H1 (cell line): ENCODE data around the gene C17orf50. TPM values are rescaled to one million over a fixed set of nuclear protein-coding genes. Genes with fewer than 3 reads are reported as not detected.

Experiments
- CTCF ChIA-PET: fragments of 300-600 bp; sonication (Branson Sonifier 250); formaldehyde crosslinking; loops from one replicate; lab custom pipeline; 2021; ENCODE audit not compliant: partially characterized antibody; lab: Charles Lee
- POLR2A ChIA-PET: fragments of 300-600 bp; sonication (Branson Sonifier 250); formaldehyde crosslinking; loops from one replicate; lab custom pipeline; 2021; ENCODE audit warnings: inconsistent platforms; ENCODE audit not compliant: partially characterized antibody; lab: Charles Lee
- DNase-seq, 2 experiments: peaks; one replicate each; pipeline versions ENCODE4 v3.0.0 to v3.0.0-alpha.2; 2010 to 2022; ENCODE audit warnings: low spot score in 2 of 2, low read depth in 1 of 2, mixed read lengths in 1 of 2
- FAIRE-seq: peaks from 2 replicates; lab custom pipeline; 2011; peaks lifted over from hg19 to GRCh38; lab: Jason Lieb, UNC
- H2AFZ ChIP-seq: 2 replicates; pipeline ENCODE4 v1.8.1; 2012; ENCODE audit warnings: low read length, inconsistent platforms
- H2AK5ac ChIP-seq: 2 replicates; pipeline ENCODE4 v1.6.1; 2013; ENCODE audit warnings: low read depth, low read length
- H2BK120ac ChIP-seq: replicated peaks from 2 replicates; pipeline ENCODE3; 2013; ENCODE audit warnings: low read depth, low read length, inconsistent platforms
- H2BK12ac ChIP-seq: 2 replicates; pipeline ENCODE4 v1.6.1; 2013; ENCODE audit warnings: low read depth, low read length
- H2BK15ac ChIP-seq: 2 replicates; pipeline ENCODE4 v1.6.1; 2013; ENCODE audit warnings: low read length
- H2BK20ac ChIP-seq: 2 replicates; pipeline ENCODE4 v1.6.1; 2013; ENCODE audit warnings: low read length
- H2BK5ac ChIP-seq: 2 replicates; pipeline ENCODE4 v1.6.1; 2013; ENCODE audit warnings: low read depth, low read length
- H3K14ac ChIP-seq: 2 replicates; pipeline ENCODE4 v1.6.1; 2013; ENCODE audit warnings: inconsistent platforms; ENCODE audit not compliant: insufficient read length
- H3K18ac ChIP-seq: 2 replicates; pipeline ENCODE4 v1.6.1; 2013; ENCODE audit warnings: low read length; ENCODE audit errors: extremely low read depth
- H3K23ac ChIP-seq: 2 replicates; pipeline ENCODE4 v1.6.1; 2013; ENCODE audit warnings: inconsistent platforms; ENCODE audit not compliant: insufficient read length
- H3K23me2 ChIP-seq: 2 replicates; pipeline ENCODE4 v1.6.1; 2013; ENCODE audit warnings: low read depth, low read length
- H3K27ac ChIP-seq: 2 replicates; pipeline ENCODE4 v1.6.1; 2011; ENCODE audit warnings: low read depth, low read length, inconsistent platforms
- H3K27me3 ChIP-seq, 4 experiments: replicated peaks in 1 of 4; 1 replicate in 1 of 4; 2 replicates in 3 of 4; pipeline versions ENCODE4 v1.6.1 to v1.8.1; 2011 to 2013; ENCODE audit warnings: low read length in 3 of 4, mild to moderate bottlenecking in 3 of 4, inconsistent platforms in 2 of 4, mixed read lengths in 2 of 4, moderate library complexity in 1 of 4; ENCODE audit not compliant: control insufficient read depth in 3 of 4, insufficient read depth in 3 of 4; ENCODE audit errors: extremely low read depth in 1 of 4
- H3K36me3 ChIP-seq, 4 experiments: 2 replicates each; pipeline versions ENCODE4 v1.6.1 to v1.8.1; 2011 to 2013; ENCODE audit warnings: mild to moderate bottlenecking in 4 of 4, low read length in 3 of 4, moderate library complexity in 2 of 4, control low read depth in 1 of 4, inconsistent platforms in 1 of 4; ENCODE audit not compliant: insufficient read depth in 4 of 4, control insufficient read depth in 2 of 4
- H3K4ac ChIP-seq: replicated peaks from 2 replicates; pipeline ENCODE3; 2013; ENCODE audit warnings: low read length, low read depth, mixed read lengths, inconsistent platforms; ENCODE audit not compliant: insufficient read length
- H3K4me1 ChIP-seq, 4 experiments: replicated peaks in 1 of 4; 1 replicate in 1 of 4; 2 replicates in 3 of 4; pipeline versions ENCODE4 v1.6.1 to v1.8.1; 2011 to 2013; ENCODE audit warnings: low read length in 3 of 4, inconsistent platforms in 2 of 4, mixed read lengths in 1 of 4; ENCODE audit not compliant: insufficient read depth in 4 of 4, control insufficient read depth in 3 of 4
- H3K4me2 ChIP-seq, 2 experiments: 2 replicates each; pipeline versions ENCODE4 v1.6.1 to v1.8.1; 2011 to 2013; ENCODE audit warnings: low read depth in 2 of 2, low read length in 2 of 2, control low read depth in 1 of 2, inconsistent platforms in 1 of 2, mild to moderate bottlenecking in 1 of 2; ENCODE audit not compliant: insufficient read depth in 1 of 2
- H3K4me3 ChIP-seq, 4 experiments: fragments of 200-600, 300-600 bp in 1 of 4; sonication (generic), shearing (Covaris generic), sonication (Bioruptor Twin) in 1 of 4; 2 replicates each; pipeline versions ENCODE4 v1.5.1 to v1.8.1; 2011 to 2016; ENCODE audit warnings: low read length in 4 of 4, low read depth in 3 of 4, control low read depth in 2 of 4, inconsistent platforms in 2 of 4, mild to moderate bottlenecking in 2 of 4, mixed read lengths in 1 of 4, moderate library complexity in 1 of 4; ENCODE audit not compliant: insufficient read depth in 2 of 4; ENCODE audit errors: extremely low read depth in 1 of 4
- H3K56ac ChIP-seq: replicated peaks from 2 replicates; pipeline ENCODE3; 2013; ENCODE audit warnings: low read depth, mild to moderate bottlenecking, mixed read lengths, low read length, inconsistent platforms; ENCODE audit not compliant: insufficient read length
- H3K79me1 ChIP-seq: 2 replicates; pipeline ENCODE4 v1.6.1; 2013; ENCODE audit warnings: low read depth, low read length, control low read depth
- H3K79me2 ChIP-seq, 2 experiments: 2 replicates each; pipeline versions ENCODE4 v1.6.1 to v1.8.1; 2012 to 2013; ENCODE audit warnings: low read length in 2 of 2, mild to moderate bottlenecking in 2 of 2, inconsistent platforms in 1 of 2; ENCODE audit not compliant: insufficient read depth in 2 of 2, control insufficient read depth in 1 of 2
- H3K9ac ChIP-seq, 4 experiments: replicated peaks in 1 of 4; 1 replicate in 1 of 4; 2 replicates in 3 of 4; pipeline versions ENCODE4 v1.6.1 to v1.8.1; 2011 to 2013; ENCODE audit warnings: low read depth in 3 of 4, low read length in 3 of 4, control low read depth in 2 of 4, mild to moderate bottlenecking in 2 of 4, moderate library complexity in 2 of 4, inconsistent platforms in 1 of 4; ENCODE audit errors: extremely low read depth in 1 of 4
- H3K9me3 ChIP-seq, 2 experiments: 2 replicates each; pipeline versions ENCODE4 v1.6.1 to v1.8.1; 2012 to 2013; ENCODE audit warnings: mild to moderate bottlenecking in 2 of 2, moderate library complexity in 2 of 2, control low read depth in 1 of 2, inconsistent platforms in 1 of 2, low read depth in 1 of 2, low read length in 1 of 2, mixed read lengths in 1 of 2; ENCODE audit not compliant: insufficient read depth in 2 of 2
- H4K20me1 ChIP-seq, 2 experiments: replicated peaks in 1 of 2; 2 replicates each; pipeline versions ENCODE3 to v1.8.1; 2011 to 2013; ENCODE audit warnings: inconsistent platforms in 2 of 2, low read length in 2 of 2, mild to moderate bottlenecking in 1 of 2; ENCODE audit not compliant: insufficient read depth in 2 of 2, control insufficient read depth in 1 of 2
- H4K5ac ChIP-seq: 2 replicates; pipeline ENCODE4 v1.6.1; 2013; ENCODE audit warnings: low read length, low read depth, mixed read lengths, inconsistent platforms; ENCODE audit not compliant: insufficient read length
- H4K8ac ChIP-seq: 2 replicates; pipeline ENCODE4 v1.8.0; 2013; ENCODE audit warnings: mild to moderate bottlenecking, moderate library complexity, low read length, inconsistent platforms; ENCODE audit not compliant: insufficient read depth; ENCODE audit errors: extremely low read depth
- H4K91ac ChIP-seq: replicated peaks from 2 replicates; pipeline ENCODE3; 2013; ENCODE audit warnings: low read length, mixed read lengths, inconsistent platforms; ENCODE audit not compliant: insufficient read length
- GABPA ChIP-seq: IDR thresholded peaks from 2 replicates; pipeline ENCODE4 v1.6.1; 2011; ENCODE audit warnings: mild to moderate bottlenecking, low read length, moderate library complexity, borderline replicate concordance; ENCODE audit not compliant: insufficient read depth
- HDAC2 ChIP-seq, 2 experiments: fragments of 300-600 bp in 1 of 2; sonication (generic) in 1 of 2; IDR thresholded peaks; 2 replicates each; pipeline ENCODE4 v1.6.1; 2011 to 2012; ENCODE audit warnings: low read depth in 2 of 2, low read length in 2 of 2, mild to moderate bottlenecking in 2 of 2, moderate library complexity in 2 of 2, borderline replicate concordance in 1 of 2, inconsistent platforms in 1 of 2
- JUN ChIP-seq: IDR thresholded peaks from 2 replicates; pipeline ENCODE4 v1.6.1; 2011; ENCODE audit warnings: low read depth, mild to moderate bottlenecking, improper control_type of control experiment, low read length
- RFX5 ChIP-seq: IDR thresholded peaks from 2 replicates; pipeline ENCODE4 v1.6.1; 2011; ENCODE audit warnings: low read depth, low read length, improper control_type of control experiment, borderline replicate concordance
- RNF2 ChIP-seq: fragments of 200-900, 300-1000 bp; sonication (generic); IDR thresholded peaks from 2 replicates; pipeline ENCODE4 v1.7.1; 2016; ENCODE audit warnings: borderline replicate concordance, low read depth, mild to moderate bottlenecking, antibody characterized with exemption, low read length; ENCODE audit not compliant: poor library complexity, severe bottlenecking; ENCODE audit errors: missing control alignments
- RXRA ChIP-seq: IDR thresholded peaks from 2 replicates; pipeline ENCODE4 v1.6.1; 2011; ENCODE audit warnings: low read depth, mild to moderate bottlenecking, low read length, moderate library complexity; ENCODE audit not compliant: insufficient read depth
- SIX5 ChIP-seq: IDR thresholded peaks from 2 replicates; pipeline ENCODE4 v1.6.1; 2011; ENCODE audit warnings: mild to moderate bottlenecking, low read depth, low read length
- SP4 ChIP-seq: IDR thresholded peaks from 2 replicates; pipeline ENCODE4 v1.6.1; 2012; ENCODE audit warnings: low read length, inconsistent platforms
- SRF ChIP-seq: IDR thresholded peaks from 2 replicates; pipeline ENCODE4 v1.6.1; 2011; ENCODE audit warnings: mild to moderate bottlenecking, low read depth, low read length, moderate library complexity
- TCF12 ChIP-seq: IDR thresholded peaks from 2 replicates; pipeline ENCODE4 v1.6.1; 2011; ENCODE audit warnings: low read depth, mild to moderate bottlenecking, low read length
- WGBS, 2 experiments: shearing (Covaris generic) in 1 of 2; methylation state at CpG; one replicate each; pipeline versions ENCODE4 v1.1.6 to v1.1.7; 2013 to 2015; ENCODE audit warnings: low lambda C conversion rate in 2 of 2, mixed read lengths in 2 of 2, inconsistent platforms in 1 of 2, low coverage in 1 of 2, missing lambda C conversion rate in 1 of 2; ENCODE audit not compliant: insufficient replicate concordance in 2 of 2, insufficient coverage in 1 of 2, insufficient read length in 1 of 2; ENCODE audit errors: extremely low coverage in 1 of 2, missing lambda C conversion rate in 1 of 2; 5-methylcytosine and 5-hydroxymethylcytosine counted together
- polyA plus RNA-seq, 7 experiments: library from polyadenylated mRNA; depleted of rRNA in 3 of 7; stranded (reverse) in 5 of 7; unstranded in 2 of 7; fragments of >200 nt in 5 of 7; fragments of 200-250 nt in 2 of 7; gene quantifications; 1 replicate in 5 of 7; 2 replicates in 1 of 7; 4 replicates in 1 of 7; pipeline versions ENCODE4 v1.2.1 to v1.2.3, GENCODE V29; 2011 to 2013; ENCODE audit warnings: missing spikeins in 2 of 7, mixed read lengths in 2 of 7
- total RNA-seq: library from RNA; stranded (reverse); fragmentation: NEBNext Ultra II Directional; extraction: Animal tissue kit (Norgen Biotek cat#: 25700); gene quantifications from 2 replicates; pipeline ENCODE4 v1.2.1, GENCODE V29; 2021
- TF ChIP-seq, protein P1 (sequence below): IDR thresholded peaks from 2 replicates; pipeline ENCODE4 v1.6.1; 2012; ENCODE audit warnings: inconsistent platforms
- TF ChIP-seq, protein P2 (sequence below): IDR thresholded peaks from 2 replicates; pipeline ENCODE4 v1.6.1; 2011; ENCODE audit warnings: low read depth, mild to moderate bottlenecking, low read length; ENCODE audit not compliant: insufficient read depth

The C17orf50 gene
- total and polyA plus RNA-seq, 2 of the 8 experiments (the other 6 are each of a cell fraction or from before 2014, with no cell fraction given): 0.12 TPM; not detected in 1

DNA sequence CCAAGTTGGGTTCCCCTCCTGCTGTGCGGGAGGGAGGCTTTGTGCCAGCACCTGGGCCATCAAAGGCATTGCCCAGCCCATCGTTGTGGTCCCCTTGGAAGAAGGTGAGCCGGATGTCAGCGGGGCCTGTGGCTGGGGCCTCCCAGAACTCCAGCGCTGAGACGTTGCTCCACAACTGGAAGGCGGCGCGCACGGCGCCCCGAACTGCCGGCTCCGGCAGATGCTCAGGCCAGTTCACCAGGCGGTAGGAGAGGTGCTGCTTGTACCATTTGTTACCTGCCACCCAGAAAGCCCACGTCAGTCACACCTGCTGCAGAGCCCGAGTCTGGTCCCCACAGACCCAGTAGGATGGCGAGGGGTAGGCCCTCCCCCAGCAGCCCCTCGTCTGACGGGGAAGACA is 12.4 kb downstream of the C17orf50 start:
- no peak overlapping the region for H3K4me3 ChIP-seq
- no peak overlapping the region for H4K91ac ChIP-seq
- POLR2A ChIA-PET: interaction anchor here (1.0 to 1.3 kb wide), 2 partner anchors 10 to 36 kb away, joined by 3 read pairs; partner anchors contain the start of gene TAF15
- DNase-seq (no peak), FAIRE-seq (no peak)
- CTCF ChIA-PET: interaction anchor here (1.8 to 17.5 kb wide), 4 partner anchors 6 to 32 kb away, joined by 13 to 247 read pairs (median 213); partner anchors contain the start of gene MMP28
- 93% methylated on average over 17 of the region's 20 CpGs; no CpG with 5 or more reads in 1 of the 2 experiments for WGBS, 2 experiments
- H3K23me2 ChIP-seq: no peaks in the 10 kb centered on the region
- no peak overlapping the region for H3K18ac ChIP-seq
- no peak overlapping the region for H3K4ac ChIP-seq
- no peak overlapping the region for H2BK15ac ChIP-seq
- H4K5ac ChIP-seq: no peak overlapping the region
- H3K56ac ChIP-seq: no peak overlapping the region
- no peaks in the 10 kb centered on the region; a peak in 1 of 4 replicates for H3K9me3 ChIP-seq
- H3K23ac ChIP-seq: no peak overlapping the region
- H2BK120ac ChIP-seq: no peak overlapping the region
- H3K36me3 ChIP-seq: no peaks in the 10 kb centered on the region
- no peaks in the 10 kb centered on the region for H3K79me1 ChIP-seq
- H3K27ac ChIP-seq: no peak overlapping the region
- H2AFZ ChIP-seq: 0 out of 2 replicates have a peak overlapping the region, but pooled peaks have one; percentile 88
- H2AK5ac ChIP-seq: no peak overlapping the region
- peaks cover 5 to 21% (median 6%) of the 10 kb centered on the region in 4 experiments for H3K4me1 ChIP-seq
- no peaks in the 10 kb centered on the region for H4K20me1 ChIP-seq
- H3K79me2 ChIP-seq: no peaks in the 10 kb centered on the region
- H3K27me3 ChIP-seq: no peaks in the 10 kb centered on the region
- no peak overlapping the region for H2BK5ac ChIP-seq
- H2BK12ac ChIP-seq: peak overlapping the region; percentile 60; the same call in 1 of the 2 replicates
- H4K8ac ChIP-seq: no peak overlapping the region
- H3K4me2 ChIP-seq: no peak overlapping the region
- no peak overlapping the region for H3K14ac ChIP-seq
- no peak overlapping the region for H3K9ac ChIP-seq
- H2BK20ac ChIP-seq: no peak overlapping the region
- TF ChIP-seq TCF12 (no peak), SIX5 (no peak), SP4 (no peak), RFX5 (no peak), HDAC2 (IDR thresholded peaks at IDR 0.05; ENCODE audit: borderline replicate concordance in 1 of 2, low read depth in 2 of 2, low read length in 2 of 2) (no peak), GABPA (no peak), RNF2 (no peak), SRF (no peak), RXRA (no peak), JUN (no peak)
- TF ChIP-seq, protein P1, sequence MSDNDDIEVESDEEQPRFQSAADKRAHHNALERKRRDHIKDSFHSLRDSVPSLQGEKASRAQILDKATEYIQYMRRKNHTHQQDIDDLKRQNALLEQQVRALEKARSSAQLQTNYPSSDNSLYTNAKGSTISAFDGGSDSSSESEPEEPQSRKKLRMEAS: no peak
- TF ChIP-seq, protein P2, sequence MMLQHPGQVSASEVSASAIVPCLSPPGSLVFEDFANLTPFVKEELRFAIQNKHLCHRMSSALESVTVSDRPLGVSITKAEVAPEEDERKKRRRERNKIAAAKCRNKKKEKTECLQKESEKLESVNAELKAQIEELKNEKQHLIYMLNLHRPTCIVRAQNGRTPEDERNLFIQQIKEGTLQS: no peak
